Endodermal cell (in vitro differentiated cells): ENCODE results near the gene BCL11B. TPM values are rescaled to one million over a fixed set of nuclear protein-coding genes. Genes with fewer than 3 reads are reported as not detected.

Experiments
- total RNA-seq, 2 donors: library from RNA; stranded (reverse); fragmentation: NEBNext Ultra II Directional in 1 of 2; extraction: Animal tissue kit (Norgen Biotek cat#: 25700) in 1 of 2; gene quantifications; 2 replicates in 1 of 2; 3 replicates in 1 of 2; pipeline ENCODE4 v1.2.1, GENCODE V29; 2021

The BCL11B gene
- total RNA-seq, 2 donors from 2014 or later, result 5.7 to 6.0 TPM

Other genes starting within 250 kb of the BCL11B start
- gene SETD3, start 208.7 kb upstream of the BCL11B start, total RNA-seq, result 10 to 100 TPM; 57.8 to 68.1 TPM
- 10 to 100 TPM; 71.5 to 77.1 TPM for gene CCNK, start 209.2 kb upstream of the BCL11B start, total RNA-seq